ENCODE data around the gene RTN1.

- TF ChIP-seq POLR2AphosphoS5 (IDR thresholded peaks at IDR 0.05) (no peak), POLR2A (IDR thresholded peaks at IDR 0.05) (no peak), CTCF (IDR thresholded peaks at IDR 0.05) (no peak)
Observed at GRCh38 chr14:59633486-59633885, 237.1 kb downstream of the RTN1 start.

All from transverse colon (tissue), 4 donors.